GM21529 (cell line): Measurements from ENCODE around the gene IFNLR1.

Source experiments
- ATAC-seq: cut with Tn5 transposase; IDR thresholded peaks from one replicate; pipeline ENCODE4 v1.9.1; 2021; ENCODE audit not compliant: unreplicated experiment

IFNLR1 gene

GRCh38 chr1:24107462-24108138 lies 79.5 kb downstream of the IFNLR1 start:
- ATAC-seq = no peak

DNA sequence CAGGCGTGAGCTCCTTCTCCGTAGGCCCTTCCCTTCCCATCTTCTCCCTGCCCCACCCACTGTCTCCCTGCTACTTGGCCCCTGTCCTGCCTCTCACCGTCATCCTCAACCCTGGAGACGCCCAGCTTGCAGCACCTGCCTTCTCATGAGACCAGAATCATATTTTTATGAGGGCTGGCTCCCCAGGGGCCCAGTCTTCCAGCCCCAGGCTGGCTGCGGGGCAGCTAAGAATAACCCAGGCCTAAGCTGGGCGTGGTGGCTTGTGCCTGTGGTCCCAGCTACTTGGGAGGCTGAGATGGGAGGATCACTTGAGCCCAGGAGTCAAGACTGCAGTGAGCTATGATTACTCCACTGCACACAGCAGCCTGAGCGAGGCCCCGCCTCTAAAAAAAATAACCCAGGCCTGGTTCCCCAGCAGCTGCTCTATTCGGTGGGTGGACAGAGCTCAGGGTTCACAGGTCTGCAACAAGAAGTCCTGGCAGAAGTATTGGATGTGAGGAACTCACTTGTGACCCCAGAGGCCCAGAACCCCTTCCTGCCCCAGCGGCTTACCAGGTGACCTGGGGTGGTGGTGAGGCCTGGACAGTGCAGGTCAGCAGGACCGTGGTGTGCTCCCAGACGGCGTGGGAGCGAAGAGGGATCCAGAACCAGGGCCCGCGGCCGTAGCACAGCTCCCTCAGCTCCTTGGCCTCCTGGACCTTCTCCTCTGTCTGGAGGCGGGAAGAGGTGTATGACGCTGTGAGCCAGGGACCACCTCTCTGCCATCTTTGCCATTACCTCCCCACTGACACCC lies 81.5 kb downstream of the IFNLR1 start:
- no peak for ATAC-seq

DNA sequence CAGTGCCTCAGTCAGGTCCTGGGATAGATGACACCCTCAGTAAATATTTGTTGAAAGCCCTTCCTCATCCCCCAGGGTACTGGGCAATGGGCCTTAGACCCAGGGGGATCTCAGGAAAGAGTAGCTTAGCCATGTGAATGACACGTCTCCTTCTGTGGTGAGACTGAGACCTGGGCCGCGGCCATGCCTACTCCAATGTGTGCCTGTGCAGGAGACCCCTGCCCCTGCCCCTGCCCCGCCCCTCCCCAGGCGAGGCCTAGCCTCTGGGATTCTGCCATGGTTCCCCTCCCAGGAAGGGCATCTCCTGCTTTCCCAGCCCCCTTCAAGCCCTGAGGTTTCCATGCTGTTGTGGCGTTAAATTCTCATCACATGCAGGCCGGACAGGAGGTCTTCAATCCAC lies 82.2 kb downstream of the IFNLR1 start:
- ATAC-seq = no peak
